CD4-positive, alpha-beta T cell treated with Interleukin-21 for 1 hour (primary cell): ENCODE measurements around the gene FGGY.

Experiments used
- DNase-seq: peaks from one replicate; pipeline ENCODE4 v3.0.0-alpha.2; 2020

The FGGY gene

DNA sequence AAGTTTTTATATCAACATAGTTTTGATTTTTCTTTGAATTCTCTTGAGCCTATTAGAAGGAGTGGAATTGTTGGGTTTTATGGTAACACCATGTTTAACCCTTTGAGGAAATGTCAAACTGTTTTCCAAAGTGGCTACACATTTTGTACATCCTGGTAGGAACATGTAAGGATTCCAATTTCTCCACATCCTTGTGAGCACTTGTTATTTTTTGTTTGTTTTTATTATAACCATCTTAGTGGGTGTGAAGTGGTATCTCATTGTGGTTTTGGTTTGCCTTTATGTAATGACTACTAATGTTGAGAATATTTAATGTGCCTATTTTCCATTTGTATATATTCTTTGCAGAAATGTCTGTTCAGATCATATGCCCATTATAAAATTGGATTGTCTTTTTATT, 120.5 kb downstream of the FGGY start:
- DNase-seq, result no peak

DNA sequence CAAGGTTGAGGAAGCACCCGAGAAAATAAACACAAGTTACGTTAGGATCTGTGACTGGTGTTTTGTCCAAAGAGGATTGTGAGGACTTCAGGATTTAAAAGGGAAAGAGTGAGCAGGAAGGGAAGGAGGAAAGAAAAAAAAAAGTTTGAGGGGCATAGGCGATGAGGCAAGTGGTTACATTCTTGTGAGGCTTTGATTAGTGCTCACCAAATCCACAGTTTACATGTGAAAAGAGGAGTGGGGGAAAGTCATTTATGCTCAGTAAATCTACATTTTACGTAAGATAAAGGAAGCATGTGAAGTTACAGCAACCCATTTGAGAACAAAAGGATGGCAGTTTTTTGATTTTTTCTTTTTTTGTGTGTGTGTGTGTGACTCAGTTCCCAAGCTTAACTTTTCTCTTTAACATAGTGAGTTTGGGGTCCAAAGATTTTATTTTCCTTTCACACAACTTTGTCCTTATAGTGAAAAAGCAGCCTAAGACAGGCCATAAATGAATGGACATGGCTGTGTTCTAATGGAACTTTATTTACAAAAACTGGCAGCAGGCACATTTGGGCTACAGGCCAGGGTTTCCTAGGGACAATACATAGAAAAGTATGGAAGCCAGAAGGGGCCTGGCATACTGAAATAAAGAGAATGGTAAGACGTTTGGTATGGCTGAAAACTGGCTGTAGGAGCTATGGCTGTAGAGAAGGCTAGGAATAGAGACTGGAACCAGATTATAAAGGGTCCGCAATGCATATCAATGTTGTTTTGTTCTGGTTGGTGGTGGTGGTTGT, 121.7 kb downstream of the FGGY start:
- no peak for DNase-seq

- no peak for DNase-seq
Measured at GRCh38 chr1:59419361-59420140, 122.7 kb downstream of the FGGY start.

- DNase-seq, result no peak
Measured at GRCh38 chr1:59421232-59421920, 124.5 kb downstream of the FGGY start.

- no peak for DNase-seq
Measured at GRCh38 chr1:59422921-59423575, 126.2 kb downstream of the FGGY start.

GRCh38 chr1:59427155-59427554, 130.3 kb downstream of the FGGY start:
- DNase-seq, result no peak

DNA sequence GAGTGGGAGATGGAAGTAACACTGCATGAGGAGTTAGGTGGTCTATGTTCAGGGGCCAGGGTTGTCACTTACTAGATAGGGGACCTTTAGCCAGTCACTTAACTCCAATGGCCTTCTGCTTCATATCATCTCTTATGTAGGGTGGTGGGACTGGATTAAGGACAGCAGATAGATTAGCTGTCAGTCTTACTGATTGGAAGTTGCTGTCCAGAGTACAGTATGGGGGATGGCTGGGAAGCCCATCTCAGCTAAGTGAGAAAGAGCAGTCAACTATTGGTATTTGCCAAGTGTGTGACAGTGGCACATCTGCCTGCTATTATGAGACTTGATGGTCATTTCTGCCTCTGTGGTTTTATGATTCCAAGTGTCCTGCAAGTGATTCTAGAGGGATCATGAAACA, 130.9 kb downstream of the FGGY start:
- DNase-seq, result no peak

- DNase-seq, result no peak
Measured at GRCh38 chr1:59428828-59429227, 131.9 kb downstream of the FGGY start.

GRCh38 chr1:59429656-59430055, 132.8 kb downstream of the FGGY start:
- no peak for DNase-seq

DNA sequence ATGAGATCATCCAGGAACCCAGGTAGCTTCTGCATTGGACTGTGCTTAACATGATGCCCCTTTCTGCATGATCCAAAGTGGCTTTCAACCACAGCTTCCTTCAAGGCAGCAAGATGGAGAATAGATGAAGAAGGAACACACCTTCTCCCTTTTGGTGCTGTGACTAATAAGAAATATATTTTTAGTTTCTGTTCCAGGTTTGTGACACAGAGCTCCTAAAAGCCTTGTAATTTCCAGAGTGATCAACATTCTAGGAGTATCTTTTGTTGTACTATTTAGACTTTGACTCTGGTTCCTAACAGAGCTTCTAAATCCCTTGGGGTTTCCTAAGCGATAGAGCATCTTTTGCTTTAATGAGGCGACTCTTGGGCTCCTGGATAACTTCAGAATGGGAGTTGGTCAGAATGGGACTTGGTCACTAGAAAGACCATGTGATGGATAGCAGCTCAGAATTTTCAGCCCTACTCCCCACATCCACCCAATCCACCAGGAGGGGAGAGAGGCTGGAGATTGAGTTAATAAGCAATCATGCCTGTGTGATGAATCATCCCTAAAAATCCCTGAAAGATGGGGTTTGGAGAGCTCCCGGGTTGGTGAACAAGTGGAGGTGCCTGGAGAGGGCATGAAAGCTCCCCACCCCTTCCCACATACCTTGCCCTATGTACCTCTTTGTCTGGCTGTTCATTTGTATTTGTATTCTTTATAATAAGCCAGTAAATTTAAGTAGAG, 134.8 kb downstream of the FGGY start:
- DNase-seq, result no peak

DNA sequence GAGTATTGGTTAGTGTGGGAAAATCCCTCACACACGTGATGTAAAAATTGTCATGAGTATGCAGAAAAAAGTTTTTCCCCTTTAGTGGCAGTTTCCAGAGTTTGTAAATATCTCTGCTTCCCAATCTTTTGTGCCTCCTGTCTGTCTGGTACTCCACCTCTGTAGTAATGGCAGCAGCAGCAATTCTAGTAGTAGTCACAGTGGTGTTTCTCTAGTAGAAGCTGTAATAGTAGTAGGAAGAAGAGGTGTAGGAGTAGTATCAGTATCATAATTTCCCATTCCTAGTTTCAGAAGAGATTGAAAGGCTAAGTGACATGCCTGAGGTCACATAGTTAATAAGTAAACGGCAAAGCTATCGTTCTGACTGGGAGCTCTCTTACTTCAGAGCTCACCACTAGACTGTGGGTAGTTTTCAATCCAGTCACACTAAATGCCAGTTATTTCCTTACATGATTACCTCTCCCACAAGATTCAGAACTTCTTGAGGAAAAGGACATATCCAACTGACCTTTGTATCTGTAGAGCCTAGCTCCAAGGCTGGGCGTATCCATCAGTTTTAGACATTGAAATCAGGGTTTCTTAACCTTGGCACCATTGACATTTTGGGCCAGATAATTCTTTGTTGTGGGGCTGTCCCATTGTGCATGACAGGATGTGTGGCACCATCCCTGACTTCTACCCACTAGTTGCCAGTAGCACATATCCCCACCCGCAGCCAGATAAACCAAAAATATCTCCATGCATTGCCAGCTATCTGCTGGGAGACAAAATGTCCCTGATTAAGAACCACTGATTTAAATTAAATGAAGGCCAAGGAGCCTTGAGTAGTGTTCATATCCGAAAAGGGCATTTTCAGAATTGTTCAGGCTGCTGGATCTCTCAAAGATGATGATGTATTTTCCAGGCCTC, 135.9 kb downstream of the FGGY start:
- no peak for DNase-seq

DNA sequence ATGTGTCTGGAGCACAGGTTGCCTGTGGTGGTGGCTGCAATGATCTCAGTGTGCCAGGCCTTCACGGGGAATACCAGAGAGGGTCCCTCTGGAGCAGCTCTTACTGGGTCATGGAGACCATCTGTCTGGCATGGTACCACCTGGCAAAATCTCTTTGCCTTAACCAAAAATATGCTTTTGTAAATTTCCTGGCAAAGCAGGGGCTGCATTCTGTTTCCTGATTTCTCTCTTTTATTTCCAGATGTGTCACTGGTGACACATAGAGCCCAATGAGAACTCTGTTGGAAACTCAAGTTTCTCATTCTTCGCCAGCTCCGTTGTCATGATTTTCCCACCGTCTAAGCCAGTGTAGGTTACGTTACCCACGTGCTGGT, 136.5 kb downstream of the FGGY start:
- DNase-seq, result no peak

DNA sequence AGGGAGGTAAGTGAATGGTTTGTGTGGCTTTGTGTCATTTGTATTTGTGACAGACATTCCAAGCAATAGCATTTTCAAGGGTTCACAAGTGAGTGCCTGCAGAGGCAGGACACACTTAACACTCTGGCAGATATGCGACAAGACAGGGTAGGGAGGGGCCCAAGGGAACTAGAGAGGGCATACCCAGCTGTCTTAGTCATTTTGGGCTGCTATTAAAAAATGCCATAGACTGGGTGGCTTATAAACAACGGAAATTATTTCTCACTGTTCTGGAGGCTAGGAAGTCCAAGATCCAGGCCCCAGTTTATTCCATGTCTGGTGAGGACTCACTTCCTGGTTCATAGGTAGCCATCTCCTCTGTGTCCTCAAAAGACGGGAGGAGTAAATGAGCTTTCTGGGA, 137.4 kb downstream of the FGGY start:
- DNase-seq, result no peak

- no peak for DNase-seq
Measured at GRCh38 chr1:59436637-59437036, 139.7 kb downstream of the FGGY start.

GRCh38 chr1:59438058-59438560, 141.2 kb downstream of the FGGY start:
- DNase-seq, result no peak

- no peak for DNase-seq
Measured at GRCh38 chr1:59442492-59442891, 145.6 kb downstream of the FGGY start.

- no peak for DNase-seq
Measured at GRCh38 chr1:59443310-59443709, 146.4 kb downstream of the FGGY start.

- DNase-seq, result no peak
Measured at GRCh38 chr1:59444520-59444919, 147.6 kb downstream of the FGGY start.

DNA sequence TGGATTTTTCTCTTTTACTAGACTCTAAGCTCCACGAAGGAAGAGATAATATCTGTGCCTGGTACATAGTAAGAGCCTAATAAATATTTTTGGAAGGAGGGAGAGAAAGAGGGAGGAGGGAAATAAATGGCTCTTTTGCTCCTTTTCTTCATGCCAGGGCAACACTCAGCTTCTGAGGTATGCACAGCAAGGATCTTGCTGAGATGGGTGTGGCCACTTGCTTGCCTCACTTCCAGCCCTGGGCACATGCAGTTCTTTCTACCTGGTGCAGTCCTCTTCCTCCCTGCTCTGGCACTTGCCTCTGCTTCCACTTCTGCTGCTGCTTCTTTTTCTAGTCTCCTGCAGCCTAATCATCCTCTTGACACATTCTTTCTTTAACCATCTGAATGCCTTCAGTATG, 148.1 kb downstream of the FGGY start:
- DNase-seq, result no peak

DNA sequence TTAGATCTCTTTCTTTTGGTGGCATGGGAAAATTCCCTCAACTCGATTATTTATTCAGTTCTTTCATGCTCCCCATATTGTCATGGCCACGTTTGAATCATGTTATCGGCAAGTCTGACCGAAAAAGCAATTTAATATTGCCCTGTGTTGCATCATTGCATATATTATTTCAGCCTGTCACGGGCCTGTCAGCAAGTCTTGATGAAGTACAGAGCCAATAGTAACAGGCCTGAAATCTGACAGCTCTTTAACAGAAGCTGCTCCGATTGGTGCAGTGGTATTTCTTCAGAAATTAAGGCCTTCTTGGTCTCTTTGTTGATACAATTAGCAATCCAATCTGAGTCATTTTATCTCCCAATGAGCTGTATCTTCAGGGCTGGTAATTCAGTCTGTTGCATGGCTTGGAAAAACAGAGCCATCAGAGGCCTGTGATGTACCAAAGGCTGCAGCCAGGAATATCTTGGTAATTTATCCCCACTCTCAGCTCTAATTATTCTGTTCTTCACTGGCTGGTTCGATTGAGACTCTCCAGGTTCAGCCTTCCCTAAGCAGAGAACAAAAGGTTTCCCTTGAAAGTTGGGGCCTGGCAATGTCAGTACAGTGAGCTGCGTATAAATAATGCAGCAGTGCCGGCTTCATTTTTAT, 149.5 kb downstream of the FGGY start:
- DNase-seq, result no peak

DNA sequence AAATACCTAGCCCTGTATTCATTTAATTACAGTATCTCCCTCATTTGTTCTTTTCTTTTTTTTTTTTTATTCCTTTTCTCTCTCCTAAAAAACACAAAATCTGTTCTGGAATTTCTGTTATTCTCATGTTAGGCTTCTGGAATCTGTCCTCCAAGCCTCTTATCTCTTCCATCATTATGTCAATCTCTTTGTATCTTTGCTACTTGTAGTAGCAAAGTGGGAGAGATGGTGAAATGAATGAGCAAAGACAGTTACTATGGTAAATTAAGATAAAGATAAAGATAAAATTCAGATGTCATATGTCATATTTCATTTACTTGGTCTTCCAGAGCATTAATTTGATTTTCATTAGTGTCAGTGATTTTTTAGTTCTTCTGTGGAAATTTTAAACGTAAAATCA, 155.1 kb downstream of the FGGY start:
- no peak for DNase-seq
